Neuronal stem cell (in vitro differentiated cells): ENCODE measurements around the gene PALM.
A peak's percentile ranks its signal among the peaks of the same experiment; 100 is the strongest.

Experiments used
- DNase-seq: peaks from one replicate; pipeline ENCODE4 v3.0.0-alpha.2; 2013; ENCODE audit warnings: low spot score
- H2AFZ ChIP-seq: one replicate; pipeline ENCODE4 v1.6.1; 2013; ENCODE audit warnings: mild to moderate bottlenecking, low read length, inconsistent platforms
- H2AK5ac ChIP-seq: 2 replicates; pipeline ENCODE4 v1.6.1; 2013; ENCODE audit warnings: low read depth, mild to moderate bottlenecking, inconsistent platforms, low read length, moderate library complexity, mixed read lengths
- H2BK120ac ChIP-seq: 2 replicates; pipeline ENCODE4 v1.6.1; 2013; ENCODE audit warnings: low read depth, mild to moderate bottlenecking, inconsistent platforms, low read length, moderate library complexity, mixed read lengths
- H2BK12ac ChIP-seq: one replicate; pipeline ENCODE4 v1.6.1; 2013; ENCODE audit warnings: low read length, inconsistent platforms
- H2BK15ac ChIP-seq: 2 replicates; pipeline ENCODE4 v1.6.1; 2013; ENCODE audit warnings: mild to moderate bottlenecking, low read length, inconsistent platforms, mixed read lengths
- H2BK5ac ChIP-seq: one replicate; pipeline ENCODE4 v1.6.1; 2013; ENCODE audit warnings: inconsistent platforms, mild to moderate bottlenecking, low read length, moderate library complexity
- H3K14ac ChIP-seq: one replicate; pipeline ENCODE4 v1.6.1; 2013; ENCODE audit warnings: low read length, inconsistent platforms
- H3K18ac ChIP-seq: 2 replicates; pipeline ENCODE4 v1.6.1; 2013; ENCODE audit warnings: low read length, inconsistent platforms
- H3K23ac ChIP-seq: 2 replicates; pipeline ENCODE4 v1.6.1; 2013; ENCODE audit warnings: low read depth, mild to moderate bottlenecking, mixed read lengths, low read length, inconsistent platforms; ENCODE audit not compliant: poor library complexity
- H3K27ac ChIP-seq: replicated peaks from 3 replicates; pipeline ENCODE4 v1.5.1; 2013; ENCODE audit warnings: low read length, inconsistent platforms
- H3K27me3 ChIP-seq, 3 experiments: 2 replicates each; pipeline ENCODE4 v1.6.1; 2013; ENCODE audit warnings: low read length in 3 of 3, mild to moderate bottlenecking in 2 of 3, inconsistent platforms in 1 of 3, low read depth in 1 of 3, mixed read lengths in 1 of 3, moderate library complexity in 1 of 3; ENCODE audit not compliant: control insufficient read depth in 3 of 3, insufficient read depth in 3 of 3
- H3K36me3 ChIP-seq, 2 donors: replicated peaks in 1 of 2; 2 replicates each; pipeline ENCODE4 v1.6.1; 2013; ENCODE audit warnings: low read length in 2 of 2; ENCODE audit not compliant: control insufficient read depth in 2 of 2, insufficient read depth in 2 of 2
- H3K4ac ChIP-seq: 2 replicates; pipeline ENCODE4 v1.6.1; 2013; ENCODE audit warnings: inconsistent platforms, mild to moderate bottlenecking, low read length, moderate library complexity
- H3K4me1 ChIP-seq, 2 donors: 1 replicate in 1 of 2; 2 replicates in 1 of 2; pipeline ENCODE4 v1.6.1; 2013; ENCODE audit warnings: low read length in 2 of 2, low read depth in 1 of 2; ENCODE audit not compliant: control insufficient read depth in 2 of 2, insufficient read depth in 1 of 2
- H3K4me2 ChIP-seq: one replicate; pipeline ENCODE4 v1.6.1; 2013; ENCODE audit warnings: mild to moderate bottlenecking, low read length, inconsistent platforms; ENCODE audit not compliant: insufficient read depth, poor library complexity, severe bottlenecking
- H3K4me3 ChIP-seq, 2 donors: 2 replicates each; pipeline ENCODE4 v1.5.1; 2013; ENCODE audit warnings: low read length in 2 of 2, mild to moderate bottlenecking in 2 of 2, inconsistent platforms in 1 of 2, moderate library complexity in 1 of 2
- H3K79me1 ChIP-seq: one replicate; pipeline ENCODE4 v1.6.1; 2013; ENCODE audit warnings: low read depth, mild to moderate bottlenecking, inconsistent platforms, low read length, moderate library complexity
- H3K9ac ChIP-seq: one replicate; pipeline ENCODE4 v1.6.1; 2013; ENCODE audit warnings: mild to moderate bottlenecking, low read depth, low read length, inconsistent platforms; ENCODE audit not compliant: poor library complexity
- H3K9me3 ChIP-seq, 2 donors: replicated peaks in 1 of 2; 2 replicates each; pipeline versions ENCODE3 to v1.6.1; 2013; ENCODE audit warnings: low read length in 2 of 2, mild to moderate bottlenecking in 2 of 2, inconsistent platforms in 1 of 2, low read depth in 1 of 2, mixed read lengths in 1 of 2, moderate library complexity in 1 of 2; ENCODE audit not compliant: control insufficient read depth in 2 of 2, insufficient read depth in 1 of 2
- H4K8ac ChIP-seq: one replicate; pipeline ENCODE4 v1.6.1; 2013; ENCODE audit warnings: low read depth, mild to moderate bottlenecking, inconsistent platforms, low read length, moderate library complexity
- H4K91ac ChIP-seq: one replicate; pipeline ENCODE4 v1.6.1; 2013; ENCODE audit warnings: low read length, low read depth, mild to moderate bottlenecking, inconsistent platforms; ENCODE audit not compliant: poor library complexity
- WGBS, 2 donors: extraction: QIAGEN DNeasy Blood & Tissue Kit; methylation state at CpG; one replicate each; pipeline ENCODE4 v1.1.7; 2013; ENCODE audit warnings: missing lambda C conversion rate in 2 of 2, mixed read lengths in 1 of 2; ENCODE audit not compliant: insufficient read length in 2 of 2, insufficient replicate concordance in 1 of 2; ENCODE audit errors: extremely low coverage in 2 of 2; 5-methylcytosine and 5-hydroxymethylcytosine counted together

Gene PALM

GRCh38 chr19:736125-736524 is 27.4 kb downstream of the PALM start:
- Histone ChIP-seq H3K27ac (no peak overlapping the region), H3K9me3 (no peaks in the 10 kb centered on the region), H2BK5ac (no peak overlapping the region), H3K9ac (no peak overlapping the region), H3K4me2 (no peak overlapping the region), H3K18ac (no peak overlapping the region), H3K14ac (no peak overlapping the region), H3K23ac (no peak overlapping the region), H4K8ac (no peak overlapping the region), H2BK12ac (no peak overlapping the region), H4K91ac (no peak overlapping the region), H2AFZ (no peak overlapping the region), H3K4me3 (no peak overlapping the region), H2BK15ac (no peak overlapping the region), H2AK5ac (no peak overlapping the region), H3K4ac (no peak overlapping the region), H2BK120ac (no peak overlapping the region), H3K27me3 (no peaks in the 10 kb centered on the region), H3K79me1 (no peaks in the 10 kb centered on the region), H3K36me3 (peaks cover 13 to 48% of the 10 kb centered on the region in 2 donors), H3K4me1 (no peaks in the 10 kb centered on the region)
- WGBS, 2 donors = no CpG with 5 or more reads among the region's 32 CpGs
- no peak for DNase-seq

GRCh38 chr19:737591-738093 is 28.9 kb downstream of the PALM start:
- no CpG with 5 or more reads among the region's 22 CpGs for WGBS, 2 donors
- Histone ChIP-seq H3K14ac (no peak overlapping the region), H3K36me3 (peaks cover 10 to 36% of the 10 kb centered on the region in 2 donors)

GRCh38 chr19:738509-739128 is 29.9 kb downstream of the PALM start:
- Histone ChIP-seq H2AFZ (no peak overlapping the region), H2AK5ac (peak overlapping the region; percentile 46), H3K4ac (no peak overlapping the region), H3K23ac (no peak overlapping the region), H3K9ac (no peak overlapping the region), H3K27me3 (no peaks in the 10 kb centered on the region), H3K9me3 (peaks cover 2 to 6% of the 10 kb centered on the region in 2 donors), H4K91ac (no peak overlapping the region), H3K18ac (no peak overlapping the region), H3K4me2 (no peak overlapping the region), H4K8ac (no peak overlapping the region), H2BK120ac (peak overlapping the region; percentile 31), H2BK12ac (no peak overlapping the region), H3K4me3 (no peak overlapping the region), H3K4me1 (no peaks in the 10 kb centered on the region), H3K27ac (no peak overlapping the region), H3K14ac (no peak overlapping the region), H2BK5ac (no peak overlapping the region), H2BK15ac (no peak overlapping the region), H3K36me3 (peaks cover 10 to 29% of the 10 kb centered on the region in 2 donors), H3K79me1 (no peaks in the 10 kb centered on the region)
- no peak for DNase-seq
- no CpG with 5 or more reads among the region's 23 CpGs for WGBS, 2 donors

More at GRCh38 chr19:737591-738093, 28.9 kb downstream of the PALM start:
- no peak overlapping the region for H2AK5ac ChIP-seq
- H3K23ac ChIP-seq = peak overlapping the region; percentile 2
- no peak overlapping the region for H2BK15ac ChIP-seq
- H4K91ac ChIP-seq = no peak overlapping the region
- no peak overlapping the region for H2AFZ ChIP-seq
- H3K27ac ChIP-seq = no peak overlapping the region
- H2BK12ac ChIP-seq = no peak overlapping the region
- H3K4me2 ChIP-seq = no peak overlapping the region
- no peaks in the 10 kb centered on the region for H3K79me1 ChIP-seq
- peaks cover 0 to 2% of the 10 kb centered on the region in 2 donors for H3K9me3 ChIP-seq
- H3K27me3 ChIP-seq = no peaks in the 10 kb centered on the region
- no peak overlapping the region for H3K18ac ChIP-seq
- no peak overlapping the region for H2BK120ac ChIP-seq
- H3K4me3 ChIP-seq = no peak overlapping the region
- no peak overlapping the region for H2BK5ac ChIP-seq
- H3K4me1 ChIP-seq = no peaks in the 10 kb centered on the region
- H4K8ac ChIP-seq = no peak overlapping the region
- no peak overlapping the region for H3K4ac ChIP-seq
- no peak overlapping the region for H3K9ac ChIP-seq
- DNase-seq = no peak

- Histone ChIP-seq H3K36me3 (peaks cover 5 to 18% of the 10 kb centered on the region in 2 donors), H3K4me2 (no peak overlapping the region), H2BK12ac (no peak overlapping the region), H2AK5ac (no peak overlapping the region), H2BK15ac (no peak overlapping the region), H4K91ac (no peak overlapping the region), H2AFZ (no peak overlapping the region), H3K79me1 (no peaks in the 10 kb centered on the region), H3K27me3 (no peaks in the 10 kb centered on the region), H2BK120ac (no peak overlapping the region), H4K8ac (peak overlapping the region; percentile 65), H3K9ac (peak overlapping the region; percentile 2), H3K18ac (no peak overlapping the region), H3K4ac (no peak overlapping the region), H3K27ac (no peak overlapping the region), H3K4me3 (no peak overlapping the region), H3K14ac (no peak overlapping the region), H3K23ac (peak overlapping the region; percentile 65), H3K4me1 (no peaks in the 10 kb centered on the region), H3K9me3 (peaks cover 4 to 6% of the 10 kb centered on the region in 2 donors), H2BK5ac (no peak overlapping the region)
- WGBS, 2 donors = no CpG with 5 or more reads among the region's 36 CpGs
- DNase-seq = no peak
These were observed 31.4 kb downstream of the PALM start for GRCh38 chr19:739998-740715.
